Right renal cortex interstitium (tissue), 3 donors: ENCODE data around the gene IGF2. TPM values are rescaled to one million over a fixed set of nuclear protein-coding genes. Genes with fewer than 3 reads are reported as not detected.

Experiments used
- DNase-seq, 3 donors: peaks; one replicate each; pipeline ENCODE4 v3.0.0-alpha.2; 2013; ENCODE audit warnings: low read depth in 3 of 3, low spot score in 2 of 3
- polyA plus RNA-seq, 3 donors: library from polyadenylated mRNA; unstranded; fragments of 120-200 nt; gene quantifications; one replicate each; pipeline ENCODE4 v1.2.1, GENCODE V29; 2013; ENCODE audit not compliant: insufficient read length in 3 of 3

IGF2 gene
- polyA plus RNA-seq, 3 donors = 718 to 837 (median 829) TPM

- no peak for DNase-seq
Observed at GRCh38 chr11:2155511-2155910, 16.3 kb upstream of the IGF2 start.

DNA sequence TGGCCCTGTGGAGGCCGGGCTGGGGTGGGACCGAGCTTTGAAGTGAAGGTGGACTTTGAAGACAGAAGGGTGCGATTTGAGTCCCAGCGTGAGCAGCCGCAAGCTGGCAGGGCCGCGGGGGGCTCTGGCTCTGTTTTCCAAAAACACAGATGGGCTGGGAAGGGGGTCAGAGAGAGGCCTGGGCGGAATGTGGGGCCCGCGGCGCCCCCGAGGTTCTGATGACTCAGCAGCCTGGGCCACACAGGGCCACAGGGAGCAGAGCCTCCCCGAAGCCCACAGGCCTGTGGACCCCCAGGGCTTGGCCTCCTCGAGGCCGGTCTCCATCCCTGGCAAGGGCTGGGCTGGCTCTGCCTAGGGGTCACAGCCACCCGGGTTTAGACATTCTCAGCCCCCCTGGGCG is 15.7 kb upstream of the IGF2 start:
- no peak for DNase-seq

- DNase-seq = no peak
Observed at GRCh38 chr11:2154195-2154585, 15.0 kb upstream of the IGF2 start.

GRCh38 chr11:2153581-2154194 is 14.5 kb upstream of the IGF2 start:
- no peak for DNase-seq

DNA sequence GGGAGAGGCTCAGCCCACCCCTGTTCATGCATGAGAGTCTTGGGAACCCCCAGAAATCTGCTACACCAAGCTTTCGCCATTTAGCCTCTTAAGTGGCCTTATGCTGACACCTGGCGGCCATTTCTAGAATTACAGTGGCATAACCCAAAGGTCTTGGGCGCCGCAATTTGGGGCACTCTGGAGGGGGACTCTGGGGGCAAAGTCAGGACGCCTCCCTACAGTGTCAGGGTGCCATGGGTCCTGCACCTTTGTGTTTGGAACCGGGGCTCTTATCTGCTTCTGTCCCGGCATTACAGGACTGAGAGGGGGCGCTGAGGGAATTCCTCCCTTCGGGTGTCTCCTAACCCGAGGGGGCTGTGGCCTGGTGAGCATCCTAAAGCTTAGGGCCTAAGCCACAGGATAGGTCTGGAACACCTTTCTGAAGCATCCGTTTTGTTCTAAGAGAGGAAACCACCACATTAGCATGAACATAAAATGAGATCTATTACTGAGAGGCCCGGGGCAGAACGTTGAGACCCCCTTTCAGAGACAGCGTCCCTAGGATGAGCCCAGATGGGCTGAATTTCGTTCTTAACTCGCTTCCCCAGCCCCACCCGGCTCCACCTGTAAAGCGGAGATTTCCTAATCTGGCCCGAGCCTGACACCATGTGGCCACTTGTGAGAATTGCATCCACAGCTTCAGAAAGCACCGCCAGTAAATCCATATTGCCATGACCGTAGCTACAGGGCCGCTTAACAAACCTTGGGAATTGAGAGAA is 12.5 kb upstream of the IGF2 start:
- no peak for DNase-seq

DNA sequence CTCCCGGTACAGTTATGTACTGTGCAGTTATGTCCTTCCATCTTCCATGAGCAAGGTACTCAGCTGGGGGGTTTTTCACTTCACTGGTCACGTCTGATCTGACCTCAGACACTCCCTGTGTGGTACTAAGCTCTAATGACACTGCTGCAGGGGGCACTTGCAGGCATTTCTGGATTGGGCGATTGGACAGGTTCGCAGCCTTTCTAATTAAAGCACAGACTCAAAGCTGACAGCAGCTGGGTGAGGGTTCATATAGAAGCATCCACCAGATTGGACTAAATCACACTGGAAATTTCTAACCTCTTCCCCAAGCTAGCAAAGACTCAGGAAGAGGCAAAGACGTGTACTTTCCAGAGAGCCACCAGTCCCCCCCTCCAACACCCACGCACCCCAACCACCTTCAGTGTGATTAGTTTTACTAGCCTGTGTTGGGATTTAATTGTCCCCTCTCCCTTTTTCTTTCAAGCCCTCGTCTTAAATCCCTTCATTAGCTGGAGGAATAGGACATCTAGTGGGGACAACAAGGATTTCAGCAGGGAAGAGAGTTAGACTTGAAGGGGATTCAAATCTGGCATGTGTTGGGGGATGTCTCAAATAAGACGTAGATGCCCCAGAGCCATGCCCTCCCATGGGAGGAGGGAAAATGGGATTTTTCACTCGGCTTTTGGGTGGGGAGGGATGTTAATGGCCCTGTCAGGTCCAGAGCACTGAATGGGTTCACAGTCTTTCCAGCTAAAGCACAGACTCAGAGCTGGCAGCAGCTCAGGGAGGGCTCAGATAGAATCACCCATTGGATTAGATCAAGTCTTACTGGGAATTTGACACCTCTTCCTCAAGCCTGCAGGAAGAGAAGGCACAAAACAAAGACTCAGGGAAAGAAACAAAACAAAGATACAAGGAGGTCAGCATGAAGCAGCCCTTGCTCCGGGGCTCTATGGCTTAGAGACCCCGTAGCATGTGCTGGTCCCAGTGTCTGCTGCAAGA is 11.0 kb upstream of the IGF2 start:
- no peak for DNase-seq

GRCh38 chr11:2149460-2149859 is 10.3 kb upstream of the IGF2 start:
- no peak for DNase-seq

- DNase-seq = no peak
Observed at GRCh38 chr11:2148595-2148994, 9.4 kb upstream of the IGF2 start.

- DNase-seq = no peak
Observed at GRCh38 chr11:2147391-2147790, 8.2 kb upstream of the IGF2 start.

GRCh38 chr11:2146051-2146450 is 6.9 kb upstream of the IGF2 start:
- no peak for DNase-seq

DNA sequence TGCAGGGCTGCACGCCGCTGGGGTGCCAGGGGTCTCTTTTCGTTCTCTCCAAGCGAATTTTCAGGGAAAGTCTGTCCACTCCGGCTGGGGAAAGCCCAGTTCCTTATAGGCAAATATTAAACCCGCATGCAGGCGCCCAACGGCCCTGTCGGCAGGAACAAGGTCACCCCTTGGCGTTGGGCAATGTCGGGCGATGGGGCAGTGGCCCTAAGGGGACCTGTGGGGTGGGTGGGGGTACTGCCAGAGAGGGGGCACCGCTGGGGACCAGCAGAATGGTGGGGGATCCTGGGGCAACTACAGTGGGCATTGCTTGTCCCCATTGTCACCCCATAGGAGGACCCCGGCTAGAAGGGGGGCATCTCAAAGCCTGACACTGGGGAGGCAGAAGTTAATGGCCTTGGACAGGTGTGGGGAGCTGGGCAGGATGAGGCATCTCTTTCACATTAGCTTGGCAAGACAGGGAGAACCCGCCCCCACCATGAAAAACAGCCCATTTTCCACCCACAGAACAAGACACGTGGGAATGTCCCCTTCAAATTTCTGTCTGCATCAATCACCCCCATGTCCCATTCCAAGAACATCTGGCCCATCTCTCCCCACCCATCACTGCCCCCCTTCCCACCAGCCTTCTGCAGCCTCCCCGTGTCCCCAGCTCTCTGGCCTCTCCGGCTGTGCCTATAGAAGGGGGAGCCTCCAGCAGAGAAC is 5.5 kb upstream of the IGF2 start:
- DNase-seq = no peak

- no peak for DNase-seq
Observed at GRCh38 chr11:2143799-2144543, 4.8 kb upstream of the IGF2 start.

DNA sequence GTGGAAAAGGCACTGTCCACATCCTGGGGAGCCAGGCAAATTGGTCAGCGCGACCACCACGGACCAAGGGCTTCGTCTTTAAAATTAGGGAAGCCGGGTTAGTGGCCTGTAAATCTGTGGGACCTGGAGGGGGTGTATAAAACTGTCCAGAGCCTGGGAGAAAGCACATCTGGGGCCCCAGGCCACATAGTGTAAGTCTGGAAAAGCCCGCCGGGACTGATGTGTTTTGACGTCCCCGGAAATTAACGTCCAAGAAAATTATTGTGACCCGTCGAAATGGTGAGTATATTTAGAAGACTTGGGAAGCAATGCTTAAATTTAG is 4.2 kb upstream of the IGF2 start:
- DNase-seq = no peak

GRCh38 chr11:2142762-2143202 is 3.6 kb upstream of the IGF2 start:
- no peak for DNase-seq

GRCh38 chr11:2142300-2142759 is 3.1 kb upstream of the IGF2 start:
- no peak for DNase-seq

- no peak for DNase-seq
Observed at GRCh38 chr11:2140411-2141400, 1.5 kb upstream of the IGF2 start.

GRCh38 chr11:2139621-2140337 is 590 bp upstream of the IGF2 start:
- DNase-seq = no peak

DNA sequence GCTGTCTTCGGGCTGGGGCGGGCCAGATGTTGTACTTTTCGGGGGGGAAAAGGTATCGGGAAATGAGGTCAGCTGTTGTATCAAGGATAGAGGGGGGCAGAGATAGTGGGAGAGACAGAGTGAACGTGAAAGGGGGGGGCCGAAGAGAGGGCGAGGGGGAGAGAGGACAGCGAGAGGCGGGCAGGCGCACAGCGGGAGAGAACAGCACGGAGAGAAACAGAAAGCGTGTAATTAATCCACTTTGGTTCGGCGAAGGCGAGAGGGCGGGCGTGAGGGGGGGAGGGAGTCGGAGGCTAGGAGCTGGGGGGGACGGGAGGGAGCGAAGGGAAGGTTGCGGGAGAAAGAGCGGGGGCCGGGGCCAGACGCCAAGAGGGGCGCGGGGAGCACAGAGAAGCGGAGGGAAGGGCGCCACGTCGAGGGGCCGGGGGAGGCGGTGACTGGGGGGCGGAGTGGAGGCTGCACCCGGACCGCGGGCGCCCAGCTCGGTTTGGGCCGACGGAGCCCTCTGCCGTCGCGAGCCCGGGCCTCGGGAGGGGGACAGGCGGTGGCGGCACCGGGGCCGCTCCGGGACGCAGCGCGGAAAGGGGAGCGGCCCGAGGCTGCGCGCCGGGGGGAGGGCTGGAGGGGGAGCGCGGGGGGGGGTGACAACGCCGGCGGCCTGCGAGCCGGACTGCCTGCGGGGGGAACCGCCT is 612 bp downstream of the IGF2 start:
- no peak for DNase-seq
